NK-92 (cell line): ENCODE data around the gene MEF2D.

Source experiments
- DNase-seq: peaks from one replicate; lab custom pipeline; 2025; ENCODE audit not compliant: unreplicated experiment; lab: John Stamatoyannopoulos, UW

Gene MEF2D

GRCh38 chr1:156471496-156472490 lies 28.8 kb downstream of the MEF2D start:
- DNase-seq, result no peak

DNA sequence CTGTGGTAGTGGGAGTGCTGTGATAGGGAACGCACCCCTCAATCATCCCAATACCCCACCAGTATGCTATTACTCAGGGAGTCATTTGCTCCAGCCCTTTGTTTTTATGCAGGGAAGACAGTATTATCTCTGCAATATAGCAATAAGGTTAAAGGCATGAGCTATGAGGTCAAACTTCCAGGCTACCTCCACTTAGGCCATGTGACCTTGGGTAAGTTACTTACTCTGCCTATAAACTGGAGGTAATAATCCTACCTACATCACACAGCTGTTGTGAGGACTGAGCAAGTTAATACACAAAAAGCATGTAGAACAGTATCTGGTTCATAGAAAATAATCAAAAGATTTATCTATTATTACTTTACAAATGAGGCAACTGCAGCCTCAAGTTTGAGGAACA lies 30.1 kb downstream of the MEF2D start:
- no peak for DNase-seq

- DNase-seq, result no peak
Observed at GRCh38 chr1:156468693-156469345, 31.8 kb downstream of the MEF2D start.

- DNase-seq, result no peak
Observed at GRCh38 chr1:156467906-156468305, 32.7 kb downstream of the MEF2D start.

- DNase-seq, result no peak
Observed at GRCh38 chr1:156467385-156467784, 33.2 kb downstream of the MEF2D start.

GRCh38 chr1:156465747-156466365 lies 34.7 kb downstream of the MEF2D start:
- DNase-seq, result no peak

DNA sequence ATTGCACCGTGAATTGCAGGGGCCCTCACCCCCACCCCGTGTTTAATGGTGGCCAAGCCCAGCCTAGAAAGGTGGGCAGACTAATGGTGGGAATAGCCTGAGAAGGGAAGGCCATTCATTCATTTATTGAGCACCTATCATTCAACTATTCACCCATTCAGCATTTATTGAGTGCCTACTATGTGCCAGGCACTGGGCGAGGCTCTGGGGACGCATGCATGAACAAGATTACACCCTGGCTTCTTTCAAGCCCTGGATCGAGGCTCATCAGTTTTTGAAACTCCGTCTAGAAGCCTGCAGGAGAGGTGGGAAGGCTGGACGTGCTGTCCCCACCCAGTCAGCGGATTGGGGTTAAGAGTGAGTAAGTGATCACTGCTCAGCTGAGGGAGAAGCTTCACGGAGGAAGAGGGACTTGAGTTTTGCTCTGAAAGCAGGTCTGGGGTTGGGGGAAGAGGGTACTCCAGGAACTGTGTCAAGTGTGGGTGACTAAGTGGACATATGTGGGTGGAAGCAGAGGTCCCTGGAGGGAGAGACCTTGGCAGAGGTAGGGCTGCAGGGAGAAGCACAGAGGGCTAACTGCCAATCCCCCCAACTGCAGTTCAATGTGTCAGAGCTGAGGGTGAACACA lies 35.6 kb downstream of the MEF2D start:
- no peak for DNase-seq

DNA sequence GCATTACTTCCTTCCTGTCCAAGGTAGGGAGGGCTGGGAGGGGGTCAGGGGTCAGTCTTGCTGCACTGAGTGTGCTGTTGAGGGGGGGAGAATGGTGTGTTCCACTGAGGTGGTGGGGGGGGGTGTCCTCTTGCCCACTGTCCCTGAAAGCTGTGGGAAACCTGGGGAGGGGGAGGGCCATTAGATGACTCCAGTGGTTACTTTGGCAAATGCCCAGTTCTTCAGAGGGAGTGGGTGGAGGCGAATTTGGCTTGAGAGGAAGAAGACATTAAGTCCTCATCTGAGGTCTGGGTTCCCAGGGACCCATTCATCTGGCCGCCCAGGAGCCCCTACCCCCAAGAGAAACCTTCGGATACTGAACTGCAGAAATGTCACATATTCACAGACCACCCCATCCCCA lies 36.2 kb downstream of the MEF2D start:
- DNase-seq, result no peak

GRCh38 chr1:156463874-156464273 lies 36.7 kb downstream of the MEF2D start:
- DNase-seq, result no peak

- no peak for DNase-seq
Observed at GRCh38 chr1:156462954-156463795, 37.4 kb downstream of the MEF2D start.

- DNase-seq, result no peak
Observed at GRCh38 chr1:156461781-156462647, 38.6 kb downstream of the MEF2D start.

GRCh38 chr1:156461109-156461508 lies 39.5 kb downstream of the MEF2D start:
- no peak for DNase-seq

GRCh38 chr1:156460525-156460924 lies 40.0 kb downstream of the MEF2D start:
- no peak for DNase-seq

GRCh38 chr1:156458181-156458503 lies 42.4 kb downstream of the MEF2D start:
- no peak for DNase-seq

GRCh38 chr1:156456625-156457465 lies 43.7 kb downstream of the MEF2D start:
- DNase-seq, result peak; percentile 88

DNA sequence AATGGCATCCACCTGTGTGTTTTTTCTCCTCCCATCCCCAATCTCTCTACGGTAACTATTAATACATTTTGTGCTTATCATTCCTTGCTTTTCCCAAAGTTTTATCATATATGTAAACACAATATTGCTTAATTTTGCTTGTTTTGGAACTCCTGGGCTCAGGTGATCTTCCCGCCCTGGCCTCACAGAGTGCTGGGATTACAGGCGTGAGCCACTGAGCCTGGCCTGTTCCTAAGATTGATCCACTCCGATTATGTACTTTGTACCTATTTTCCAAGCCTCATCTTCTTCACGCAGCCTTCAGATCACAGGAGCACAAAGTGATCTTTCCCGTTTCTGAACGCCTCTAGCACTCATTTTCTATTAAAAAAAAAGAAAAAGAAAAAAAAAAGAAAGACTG lies 45.2 kb downstream of the MEF2D start:
- DNase-seq, result no peak

GRCh38 chr1:156452907-156453306 lies 47.7 kb downstream of the MEF2D start:
- DNase-seq, result no peak

- no peak for DNase-seq
Observed at GRCh38 chr1:156451505-156452160, 48.9 kb downstream of the MEF2D start.
